Measurements from ENCODE around the gene CFAP43. TPM values are rescaled to one million over a fixed set of nuclear protein-coding genes. Genes with fewer than 3 reads are reported as not detected.

Gene CFAP43
- total and polyA plus RNA-seq, 9 of the 15 experiments (the other 6 are each of a cell fraction or from before 2014, with no cell fraction given) = 0.07 to 0.86 (median 0.11) TPM; not detected in 1

GRCh38 chr10:104127411-104127810 is 104.8 kb downstream of the CFAP43 start (continued):
- TF ChIP-seq ZBTB40 (IDR thresholded peaks at IDR 0.05) (no peak), ZBTB40 (CRISPR knock-in tag; IDR thresholded peaks at IDR 0.05) (no peak), ZFP30 (CRISPR knock-in tag; IDR thresholded peaks at IDR 0.05; ENCODE audit: borderline replicate concordance) (no peak), NFYB (IDR thresholded peaks at IDR 0.05; ENCODE audit: extremely low read depth, insufficient read length) (no peak), MLLT1 (IDR thresholded peaks at IDR 0.05) (no peak), GABPB2 (CRISPR knock-in tag; conservative IDR thresholded peaks at IDR 0.05) (no peak), FOXO4 (CRISPR knock-in tag; IDR thresholded peaks at IDR 0.05) (no peak), ZNF696 (CRISPR knock-in tag; conservative IDR thresholded peaks at IDR 0.05) (no peak), POLR3G (IDR thresholded peaks at IDR 0.05; ENCODE audit: extremely low read depth, insufficient read length, insufficient replicate concordance) (no peak)
